Body of pancreas (tissue), 4 donors: ENCODE measurements around the gene EXOC5.

ENCODE experiments used
- CTCF ChIP-seq, 7 experiments: fragments of 450-650 bp in 4 of 7; fragments of 200-600 bp in 3 of 7; sonication (generic) in 3 of 7; IDR thresholded peaks; one replicate each; pipeline ENCODE4 v1.5.1; 2016 to 2019; ENCODE audit warnings: antibody characterized with exemption in 7 of 7
- POLR2A ChIP-seq, 3 donors: fragments of 450-650 bp; IDR thresholded peaks; one replicate each; pipeline ENCODE4 v1.6.1; 2016; ENCODE audit warnings: antibody characterized with exemption in 3 of 3, mild to moderate bottlenecking in 2 of 3

GRCh38 chr14:57262117-57262516 is 6.6 kb downstream of the EXOC5 start:
- TF ChIP-seq CTCF (IDR thresholded peaks at IDR 0.05): no peak
- TF ChIP-seq POLR2A (IDR thresholded peaks at IDR 0.05): no peak
